KMS-11 (cell line): Measurements from ENCODE around the gene NECAB2.

Experiments used
- H2AFZ ChIP-seq: fragments of 200-600 bp; sonication (generic); 2 replicates; pipeline ENCODE4 v1.6.1; 2016; ENCODE audit warnings: antibody characterized with exemption, mixed run types, low read depth
- H3K27ac ChIP-seq: fragments of 200-600 bp; sonication (generic); 2 replicates; pipeline ENCODE4 v1.6.1; 2016; ENCODE audit warnings: mild to moderate bottlenecking, mixed run types
- H3K27me3 ChIP-seq: fragments of 200-600 bp; sonication (generic); 2 replicates; pipeline ENCODE4 v1.6.1; 2017; ENCODE audit warnings: mild to moderate bottlenecking, low read depth, mixed run types, moderate library complexity; ENCODE audit not compliant: insufficient read depth
- H3K36me3 ChIP-seq: fragments of 200-600 bp; sonication (generic); 2 replicates; pipeline ENCODE4 v1.6.1; 2017; ENCODE audit warnings: mild to moderate bottlenecking, mixed run types; ENCODE audit not compliant: insufficient read depth
- H3K4me1 ChIP-seq: fragments of 200-600 bp; sonication (generic); 2 replicates; pipeline ENCODE4 v1.6.1; 2016; ENCODE audit warnings: mild to moderate bottlenecking, low read depth, mixed run types; ENCODE audit not compliant: poor library complexity, severe bottlenecking
- H3K4me2 ChIP-seq: fragments of 200-600 bp; sonication (generic); 2 replicates; pipeline ENCODE4 v1.7.0; 2016; ENCODE audit warnings: mild to moderate bottlenecking, mixed run types
- H3K4me3 ChIP-seq: fragments of 200-600 bp; sonication (generic); IDR thresholded peaks from 2 replicates; pipeline ENCODE4 v1.6.1; 2017; ENCODE audit warnings: low read depth, low read length, mixed read lengths; ENCODE audit not compliant: insufficient read depth
- H3K79me2 ChIP-seq: fragments of 200-600 bp; sonication (generic); 2 replicates; pipeline ENCODE4 v1.6.1; 2016; ENCODE audit warnings: low read depth, mixed run types; ENCODE audit not compliant: insufficient read depth
- H3K9ac ChIP-seq: fragments of 200-600 bp; sonication (generic); 2 replicates; pipeline ENCODE4 v1.6.1; 2016; ENCODE audit warnings: mild to moderate bottlenecking, mixed run types
- H4K20me1 ChIP-seq: fragments of 200-600 bp; sonication (generic); 2 replicates; pipeline ENCODE4 v1.6.1; 2016; ENCODE audit warnings: mild to moderate bottlenecking, mixed run types; ENCODE audit not compliant: insufficient read depth
- CTCF ChIP-seq: fragments of 200-600 bp; sonication (generic); conservative IDR thresholded peaks from 2 replicates; pipeline ENCODE4 v1.6.1; 2017; ENCODE audit warnings: low read depth, mild to moderate bottlenecking, antibody characterized with exemption, low read length, moderate library complexity, mixed read lengths

Gene NECAB2

GRCh38 chr16:83929811-83930555, 38.1 kb upstream of the NECAB2 start:
- H3K27ac ChIP-seq: no peak overlapping the region
- no peak overlapping the region for H3K4me3 ChIP-seq
- H2AFZ ChIP-seq: no peak overlapping the region
- H3K9ac ChIP-seq: no peak overlapping the region
- TF ChIP-seq CTCF: no peak
- no peaks in the 10 kb centered on the region for H3K36me3 ChIP-seq
- no peaks in the 10 kb centered on the region for H4K20me1 ChIP-seq
- no peaks in the 10 kb centered on the region for H3K79me2 ChIP-seq
- no peaks in the 10 kb centered on the region for H3K4me1 ChIP-seq
- H3K4me2 ChIP-seq: no peak overlapping the region
- H3K27me3 ChIP-seq: no peaks in the 10 kb centered on the region

GRCh38 chr16:83930730-83931500, 37.1 kb upstream of the NECAB2 start:
- TF ChIP-seq CTCF: no peak
- Histone ChIP-seq H3K4me3 (no peak overlapping the region), H3K9ac (no peak overlapping the region), H4K20me1 (no peaks in the 10 kb centered on the region), H3K79me2 (no peaks in the 10 kb centered on the region), H3K36me3 (no peaks in the 10 kb centered on the region), H3K4me2 (no peak overlapping the region), H3K4me1 (no peaks in the 10 kb centered on the region), H3K27me3 (no peaks in the 10 kb centered on the region), H3K27ac (no peak overlapping the region), H2AFZ (no peak overlapping the region)

GRCh38 chr16:83931556-83931955, 36.5 kb upstream of the NECAB2 start:
- Histone ChIP-seq H3K27me3 (no peaks in the 10 kb centered on the region), H3K4me2 (no peak overlapping the region), H3K4me3 (no peak overlapping the region), H4K20me1 (no peaks in the 10 kb centered on the region), H3K36me3 (no peaks in the 10 kb centered on the region), H3K79me2 (no peaks in the 10 kb centered on the region), H3K9ac (no peak overlapping the region), H3K27ac (no peak overlapping the region), H3K4me1 (no peaks in the 10 kb centered on the region), H2AFZ (no peak overlapping the region)
- TF ChIP-seq CTCF: no peak

- no peak overlapping the region for H3K4me2 ChIP-seq
- no peak overlapping the region for H3K9ac ChIP-seq
- H4K20me1 ChIP-seq: no peaks in the 10 kb centered on the region
- no peak overlapping the region for H3K27ac ChIP-seq
- no peaks in the 10 kb centered on the region for H3K4me1 ChIP-seq
- no peaks in the 10 kb centered on the region for H3K27me3 ChIP-seq
- no peak overlapping the region for H3K4me3 ChIP-seq
- no peaks in the 10 kb centered on the region for H3K36me3 ChIP-seq
- H2AFZ ChIP-seq: no peak overlapping the region
- no peaks in the 10 kb centered on the region for H3K79me2 ChIP-seq
- TF ChIP-seq CTCF: no peak
These were observed 35.7 kb upstream of the NECAB2 start for GRCh38 chr16:83932304-83932703.
